ENCODE measurements around the gene DCLK1.

DNA sequence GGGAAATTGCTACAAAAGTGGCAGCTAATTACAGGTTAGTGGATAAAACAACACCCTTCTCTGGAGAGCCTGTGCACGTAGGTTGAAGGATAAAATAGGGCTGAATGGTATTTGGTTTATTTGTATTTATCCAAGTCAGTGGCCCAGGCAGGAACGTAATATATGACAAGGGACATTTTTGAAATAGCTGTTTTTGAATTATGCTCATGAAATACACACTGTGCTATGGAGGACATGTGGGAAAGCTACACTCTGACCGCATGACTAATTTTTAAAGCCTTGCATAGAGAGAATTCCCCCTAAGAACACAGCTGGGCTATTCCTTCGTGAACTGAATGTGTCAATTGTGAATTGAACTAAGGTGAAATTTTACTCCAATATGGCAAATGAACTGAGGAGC is 362.6 kb downstream of the DCLK1 start:
- TF ChIP-seq CTCF (IDR thresholded peaks at IDR 0.05 in 4 of 5, conservative IDR thresholded peaks at IDR 0.05 in 1 of 5) (no peak), POLR2A (IDR thresholded peaks at IDR 0.05) (no peak)

Data from gastrocnemius medialis (tissue), 4 donors.